B cell (primary cell): Measurements from ENCODE around the gene GLIS1. TPM values are rescaled to one million over a fixed set of nuclear protein-coding genes. Genes with fewer than 3 reads are reported as not detected.

Experiments
- ATAC-seq: fragments of 200-7000 bp; cut with Tn5 transposase; one replicate; pipeline ENCODE4 v1.10.0; 2021; ENCODE audit warnings: low read depth, mild to moderate bottlenecking, moderate number of reproducible peaks, moderate library complexity
- CTCF ChIA-PET: fragments of 350-600 bp; sonication (Branson Sonifier 250); formaldehyde crosslinking; loops from one replicate; lab custom pipeline; 2021; ENCODE audit warnings: antibody characterized with exemption, inconsistent platforms; lab: Charles Lee
- POLR2A ChIA-PET: fragments of 350-600 bp; sonication (Branson Sonifier 250); formaldehyde crosslinking; loops from one replicate; lab custom pipeline; 2021; ENCODE audit warnings: antibody characterized with exemption; lab: Charles Lee
- DNase-seq: peaks from one replicate; pipeline ENCODE4 v3.0.0; 2013
- H2AFZ ChIP-seq: 2 replicates; pipeline ENCODE4 v1.6.1; 2012; ENCODE audit warnings: mild to moderate bottlenecking, low read depth, low read length; ENCODE audit not compliant: insufficient read depth, poor library complexity, severe bottlenecking
- H3K27ac ChIP-seq, 2 donors: 1 replicate in 1 of 2; 2 replicates in 1 of 2; pipeline ENCODE4 v1.5.1; 2012 to 2013; ENCODE audit warnings: low read length in 2 of 2, mild to moderate bottlenecking in 2 of 2, moderate library complexity in 1 of 2
- H3K27me3 ChIP-seq, 4 experiments: fragments of 200-600 bp in 1 of 4; sonication (generic) in 1 of 4; replicated peaks in 1 of 4; 1 replicate in 2 of 4; 2 replicates in 2 of 4; pipeline versions ENCODE4 v1.6.1 to v1.7.0; 2013 to 2016; ENCODE audit warnings: low read length in 3 of 4, mild to moderate bottlenecking in 2 of 4, mixed read lengths in 1 of 4, moderate library complexity in 1 of 4; ENCODE audit not compliant: insufficient read depth in 4 of 4, control insufficient read depth in 3 of 4; ENCODE audit errors: control extremely low read depth in 1 of 4
- H3K36me3 ChIP-seq, 2 experiments: replicated peaks in 1 of 2; 1 replicate in 1 of 2; 2 replicates in 1 of 2; pipeline versions ENCODE4 v1.6.1 to v1.7.1; 2013; ENCODE audit warnings: low read length in 1 of 2; ENCODE audit not compliant: insufficient read depth in 2 of 2, control insufficient read depth in 1 of 2; ENCODE audit errors: control extremely low read depth in 1 of 2, extremely low read depth in 1 of 2
- H3K4me1 ChIP-seq, 2 donors: fragments of 200-600 bp in 1 of 2; sonication (generic) in 1 of 2; 1 replicate in 1 of 2; 2 replicates in 1 of 2; pipeline versions ENCODE4 v1.5.1 to v1.6.1; 2013 to 2017; ENCODE audit warnings: low read length in 2 of 2; ENCODE audit not compliant: control insufficient read depth in 2 of 2, insufficient read depth in 2 of 2
- H3K4me2 ChIP-seq: replicated peaks from 2 replicates; pipeline ENCODE3; 2012; ENCODE audit warnings: mild to moderate bottlenecking, low read depth, low read length; ENCODE audit not compliant: poor library complexity, severe bottlenecking
- H3K4me3 ChIP-seq, 5 experiments: fragments of 200-600 bp in 1 of 5; sonication (generic) in 1 of 5; 1 replicate in 3 of 5; 2 replicates in 2 of 5; pipeline versions ENCODE4 v1.5.1 to v1.7.0; 2011 to 2016; ENCODE audit warnings: low read length in 4 of 5, mild to moderate bottlenecking in 4 of 5, low read depth in 2 of 5, control low read depth in 1 of 5, moderate library complexity in 1 of 5; ENCODE audit not compliant: insufficient read depth in 1 of 5; ENCODE audit errors: control extremely low read depth in 1 of 5, extremely low read depth in 1 of 5
- H3K79me2 ChIP-seq: fragments of 200-600 bp; sonication (generic); one replicate; pipeline ENCODE4 v1.6.0; 2016; ENCODE audit warnings: low read length; ENCODE audit not compliant: control insufficient read depth, insufficient read depth
- H3K9ac ChIP-seq: fragments of 200-600 bp; sonication (generic); 2 replicates; pipeline ENCODE4 v1.6.1; 2017; ENCODE audit warnings: mild to moderate bottlenecking, low read length, moderate library complexity
- H3K9me3 ChIP-seq, 3 donors: one replicate each; pipeline versions ENCODE4 v1.6.1 to v1.7.1; 2013; ENCODE audit warnings: low read length in 2 of 3; ENCODE audit not compliant: control insufficient read depth in 2 of 3, insufficient read depth in 1 of 3; ENCODE audit errors: control extremely low read depth in 1 of 3
- H4K20me1 ChIP-seq: 2 replicates; pipeline ENCODE4 v1.6.0; 2012; ENCODE audit warnings: mild to moderate bottlenecking, low read length; ENCODE audit not compliant: insufficient read depth, control insufficient read depth, poor library complexity, severe bottlenecking
- H3K27ac Mint-ChIP-seq: one replicate; pipeline ENCODE4 v1.8.0; 2021; ENCODE audit warnings: mixed read lengths
- H3K27me3 Mint-ChIP-seq: one replicate; pipeline ENCODE4 v1.8.0; 2021; ENCODE audit warnings: mixed read lengths
- H3K4me1 Mint-ChIP-seq: one replicate; pipeline ENCODE4 v1.8.0; 2021; ENCODE audit warnings: mixed read lengths
- H3K4me3 Mint-ChIP-seq: one replicate; pipeline ENCODE4 v1.8.0; 2021; ENCODE audit warnings: mixed read lengths
- H3K9me3 Mint-ChIP-seq: one replicate; pipeline ENCODE4 v1.8.0; 2022; ENCODE audit warnings: mixed read lengths; ENCODE audit not compliant: insufficient read depth
- EZH2 ChIP-seq: IDR thresholded peaks from 2 replicates; pipeline ENCODE4 v1.6.1; 2012; ENCODE audit warnings: borderline replicate concordance, low read depth, mild to moderate bottlenecking, moderate library complexity, low read length; ENCODE audit not compliant: insufficient read depth, poor library complexity, severe bottlenecking
- WGBS: methylation state at CpG from one replicate; pipeline ENCODE4 v1.1.5; 2013; ENCODE audit warnings: missing lambda C conversion rate; ENCODE audit not compliant: insufficient coverage; 5-methylcytosine and 5-hydroxymethylcytosine counted together
- intact Hi-C: fragments of 100-400 bp; cut with micrococcal nuclease; formaldehyde crosslinking; loops from one replicate; pipeline ENCODE4 v1.10.0; 2022
- polyA plus RNA-seq: library from polyadenylated mRNA; depleted of rRNA; stranded (reverse); fragments of >200 nt; gene quantifications from 2 replicates; pipeline ENCODE4 v1.2.3, GENCODE V29; 2012
- total RNA-seq, 2 donors: library from RNA; stranded (reverse); fragments of 120-200 nt in 1 of 2; gene quantifications; 1 replicate in 1 of 2; 2 replicates in 1 of 2; pipeline versions ENCODE4 v1.2.3 to v1.2.4, GENCODE V29; 2013 to 2022
- TF ChIP-seq, protein P1 (sequence below): fragments of 200-600 bp; IDR thresholded peaks from one replicate; pipeline ENCODE4 v1.8.0; 2022; ENCODE audit warnings: antibody characterized with exemption, mild to moderate bottlenecking

GLIS1 gene
- total and polyA plus RNA-seq, 2 donors (not counting 1 experiment from before 2014, with no cell fraction given) = not detected

DNA sequence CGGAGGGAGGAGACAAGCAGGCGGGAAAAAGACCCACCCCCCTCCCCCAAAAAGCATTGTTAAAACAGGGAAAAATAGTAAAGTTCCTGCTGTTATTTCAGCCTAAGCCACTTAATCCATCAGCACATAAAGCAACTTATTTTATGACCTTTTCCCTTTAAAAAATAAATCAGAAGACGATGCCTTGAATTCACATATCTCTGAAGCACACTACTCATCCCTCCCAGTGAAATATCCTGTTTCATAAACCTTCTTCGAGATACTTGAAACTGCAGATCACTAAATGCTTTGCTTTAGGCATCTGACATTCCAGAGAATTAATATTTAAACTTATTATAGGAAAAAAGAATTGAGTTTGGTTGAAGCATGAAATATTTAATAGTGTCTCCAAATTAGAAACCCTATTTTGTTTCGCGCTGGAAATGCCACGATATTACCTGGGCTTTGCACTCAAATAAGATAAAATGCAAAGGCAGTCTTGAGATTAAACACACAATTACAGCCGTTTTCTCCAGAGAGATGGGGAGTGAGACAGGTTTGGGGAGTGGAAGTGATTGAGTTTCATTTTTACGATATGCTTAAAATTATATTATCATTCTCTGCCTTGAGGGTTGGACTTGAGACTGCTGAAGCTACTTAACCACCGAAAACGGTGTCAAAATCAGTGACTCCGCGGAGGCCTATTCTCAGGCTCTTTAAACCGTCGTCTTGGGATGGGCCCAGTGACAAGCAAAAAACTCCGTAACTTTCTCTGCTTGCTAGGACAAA, 9.3 kb downstream of the GLIS1 start:
- intact Hi-C loops = no loop called here

More for the DNA sequence above, 9.3 kb downstream of the GLIS1 start:
- Mint-ChIP-seq H3K4me3 (no peak overlapping the region), H3K4me1 (no peaks in the 10 kb centered on the region), H3K27ac (no peak overlapping the region), H3K27me3 (peaks cover 23% of the 10 kb centered on the region), H3K9me3 (no peaks in the 10 kb centered on the region)
- no peak overlapping the region for H3K4me2 ChIP-seq
- no peaks in the 10 kb centered on the region for H3K9me3 ChIP-seq
- no peak overlapping the region for H3K4me3 ChIP-seq
- no peaks in the 10 kb centered on the region for H3K4me1 ChIP-seq
- POLR2A ChIA-PET = no interaction called here
- H3K27ac ChIP-seq = no peak overlapping the region
- WGBS = 94% methylated on average over 8 of the region's 16 CpGs
- CTCF ChIA-PET = no interaction called here
- H3K79me2 ChIP-seq = no peaks in the 10 kb centered on the region
- ATAC-seq (no peak), DNase-seq (no peak)
- H2AFZ ChIP-seq = no peak overlapping the region
- TF ChIP-seq, protein P1, sequence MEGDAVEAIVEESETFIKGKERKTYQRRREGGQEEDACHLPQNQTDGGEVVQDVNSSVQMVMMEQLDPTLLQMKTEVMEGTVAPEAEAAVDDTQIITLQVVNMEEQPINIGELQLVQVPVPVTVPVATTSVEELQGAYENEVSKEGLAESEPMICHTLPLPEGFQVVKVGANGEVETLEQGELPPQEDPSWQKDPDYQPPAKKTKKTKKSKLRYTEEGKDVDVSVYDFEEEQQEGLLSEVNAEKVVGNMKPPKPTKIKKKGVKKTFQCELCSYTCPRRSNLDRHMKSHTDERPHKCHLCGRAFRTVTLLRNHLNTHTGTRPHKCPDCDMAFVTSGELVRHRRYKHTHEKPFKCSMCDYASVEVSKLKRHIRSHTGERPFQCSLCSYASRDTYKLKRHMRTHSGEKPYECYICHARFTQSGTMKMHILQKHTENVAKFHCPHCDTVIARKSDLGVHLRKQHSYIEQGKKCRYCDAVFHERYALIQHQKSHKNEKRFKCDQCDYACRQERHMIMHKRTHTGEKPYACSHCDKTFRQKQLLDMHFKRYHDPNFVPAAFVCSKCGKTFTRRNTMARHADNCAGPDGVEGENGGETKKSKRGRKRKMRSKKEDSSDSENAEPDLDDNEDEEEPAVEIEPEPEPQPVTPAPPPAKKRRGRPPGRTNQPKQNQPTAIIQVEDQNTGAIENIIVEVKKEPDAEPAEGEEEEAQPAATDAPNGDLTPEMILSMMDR = no peak
- no peak for TF ChIP-seq EZH2
- H3K27me3 ChIP-seq = peaks cover 0 to 3% (median 0%) of the 10 kb centered on the region in 4 experiments
- H4K20me1 ChIP-seq = no peaks in the 10 kb centered on the region
- no peaks in the 10 kb centered on the region for H3K36me3 ChIP-seq
- no peak overlapping the region for H3K9ac ChIP-seq
